ENCODE measurements around the gene CSGALNACT2.
"Not testable (repeated sequence)": the region's sequence is repeated elsewhere in the genome, so short reads cannot be mapped to it uniquely, and the experiment has no call there.

The CSGALNACT2 gene

DNA sequence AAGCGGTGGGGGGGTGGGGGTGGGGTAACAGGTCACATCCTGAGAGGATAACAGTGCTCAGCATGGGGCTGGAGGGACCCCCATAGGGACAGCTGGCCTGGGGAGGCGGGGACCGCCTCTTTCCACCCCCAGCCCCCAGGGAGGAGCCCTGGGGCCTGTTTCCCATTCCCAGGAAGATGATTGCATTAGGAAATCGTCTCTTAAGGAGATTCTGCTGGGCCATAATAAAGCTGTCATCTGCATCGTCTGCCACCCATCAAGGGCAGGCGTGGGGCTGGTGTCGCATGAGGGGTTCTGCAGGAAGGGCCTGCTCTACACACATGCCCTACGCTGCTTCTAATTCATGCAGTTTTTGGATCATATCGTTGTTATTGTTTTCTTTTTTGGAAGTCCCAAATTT is 44.2 kb upstream of the CSGALNACT2 start:
- TF ChIP-seq, protein P1, sequence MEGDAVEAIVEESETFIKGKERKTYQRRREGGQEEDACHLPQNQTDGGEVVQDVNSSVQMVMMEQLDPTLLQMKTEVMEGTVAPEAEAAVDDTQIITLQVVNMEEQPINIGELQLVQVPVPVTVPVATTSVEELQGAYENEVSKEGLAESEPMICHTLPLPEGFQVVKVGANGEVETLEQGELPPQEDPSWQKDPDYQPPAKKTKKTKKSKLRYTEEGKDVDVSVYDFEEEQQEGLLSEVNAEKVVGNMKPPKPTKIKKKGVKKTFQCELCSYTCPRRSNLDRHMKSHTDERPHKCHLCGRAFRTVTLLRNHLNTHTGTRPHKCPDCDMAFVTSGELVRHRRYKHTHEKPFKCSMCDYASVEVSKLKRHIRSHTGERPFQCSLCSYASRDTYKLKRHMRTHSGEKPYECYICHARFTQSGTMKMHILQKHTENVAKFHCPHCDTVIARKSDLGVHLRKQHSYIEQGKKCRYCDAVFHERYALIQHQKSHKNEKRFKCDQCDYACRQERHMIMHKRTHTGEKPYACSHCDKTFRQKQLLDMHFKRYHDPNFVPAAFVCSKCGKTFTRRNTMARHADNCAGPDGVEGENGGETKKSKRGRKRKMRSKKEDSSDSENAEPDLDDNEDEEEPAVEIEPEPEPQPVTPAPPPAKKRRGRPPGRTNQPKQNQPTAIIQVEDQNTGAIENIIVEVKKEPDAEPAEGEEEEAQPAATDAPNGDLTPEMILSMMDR (IDR thresholded peaks at IDR 0.05; ENCODE audit: insufficient read depth, low read depth, low read length, missing control alignments) = no peak
- no peak overlapping the region for H3K4me3 ChIP-seq (ENCODE audit: low read length)
- no peak for DNase-seq (ENCODE audit: low read depth)

DNA sequence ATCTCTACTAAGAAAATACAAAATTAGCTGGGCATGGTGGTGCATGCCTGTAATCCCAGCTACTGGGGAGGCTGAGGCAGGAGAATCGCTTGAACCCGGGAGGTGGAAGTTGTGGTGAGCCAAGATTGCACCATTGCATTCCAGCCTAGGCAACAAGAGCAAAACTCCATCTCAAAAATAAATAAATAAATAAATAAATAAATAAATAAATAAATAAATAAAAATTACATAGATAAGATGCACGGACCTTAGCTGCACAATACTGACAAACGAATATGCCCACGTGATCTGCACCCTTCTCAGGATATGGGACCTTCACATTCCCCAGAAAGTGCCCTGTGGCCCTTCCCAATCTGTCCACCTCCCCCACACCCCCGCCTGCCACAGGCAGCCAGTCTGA is 38.9 kb upstream of the CSGALNACT2 start:
- H3K4me3 ChIP-seq (ENCODE audit: low read length); DNase-seq (ENCODE audit: low read depth): not testable (repeated sequence)

DNA sequence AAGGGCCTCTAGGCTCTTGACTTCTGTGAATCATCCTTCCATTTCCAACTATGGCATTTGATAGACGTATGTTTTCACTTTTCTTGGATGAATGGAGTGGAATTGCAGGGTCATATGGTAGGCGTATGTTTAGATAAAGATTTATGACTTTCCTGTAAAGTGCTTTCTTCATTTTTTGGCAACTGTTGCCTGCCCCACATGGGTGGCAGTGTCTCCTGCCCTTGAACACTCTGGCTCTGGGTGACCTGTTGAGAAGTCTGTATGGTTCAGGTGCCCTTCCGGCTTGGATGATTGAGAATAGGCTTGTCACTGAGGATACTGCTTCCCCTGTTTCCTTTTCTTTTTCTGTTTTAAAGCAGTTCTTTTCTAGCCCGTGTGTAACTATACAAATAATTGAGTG is 38.3 kb upstream of the CSGALNACT2 start:
- no peak overlapping the region for H3K4me3 ChIP-seq (ENCODE audit: low read length)
- no peak for DNase-seq (ENCODE audit: low read depth)
- TF ChIP-seq, protein P1 (IDR thresholded peaks at IDR 0.05; ENCODE audit: insufficient read depth, low read depth, low read length, missing control alignments) = no peak

DNA sequence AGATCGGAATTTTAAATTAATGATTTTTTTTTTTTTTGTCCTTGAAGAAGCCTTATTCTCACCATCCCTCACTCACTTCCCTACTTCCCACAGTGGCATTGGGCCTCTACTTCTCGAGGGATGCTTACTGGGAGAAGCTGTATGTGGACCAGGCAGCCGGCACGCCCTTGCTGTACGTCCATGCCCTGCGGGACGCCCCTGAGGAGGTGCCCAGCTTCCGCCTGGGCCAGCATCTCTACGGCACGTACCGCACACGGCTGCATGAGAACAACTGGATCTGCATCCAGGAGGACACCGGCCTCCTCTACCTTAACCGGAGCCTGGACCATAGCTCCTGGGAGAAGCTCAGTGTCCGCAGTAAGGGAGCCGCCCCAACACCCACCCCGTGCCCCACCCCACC is 37.9 kb upstream of the CSGALNACT2 start:
- no peak for DNase-seq (ENCODE audit: low read depth)

DNA sequence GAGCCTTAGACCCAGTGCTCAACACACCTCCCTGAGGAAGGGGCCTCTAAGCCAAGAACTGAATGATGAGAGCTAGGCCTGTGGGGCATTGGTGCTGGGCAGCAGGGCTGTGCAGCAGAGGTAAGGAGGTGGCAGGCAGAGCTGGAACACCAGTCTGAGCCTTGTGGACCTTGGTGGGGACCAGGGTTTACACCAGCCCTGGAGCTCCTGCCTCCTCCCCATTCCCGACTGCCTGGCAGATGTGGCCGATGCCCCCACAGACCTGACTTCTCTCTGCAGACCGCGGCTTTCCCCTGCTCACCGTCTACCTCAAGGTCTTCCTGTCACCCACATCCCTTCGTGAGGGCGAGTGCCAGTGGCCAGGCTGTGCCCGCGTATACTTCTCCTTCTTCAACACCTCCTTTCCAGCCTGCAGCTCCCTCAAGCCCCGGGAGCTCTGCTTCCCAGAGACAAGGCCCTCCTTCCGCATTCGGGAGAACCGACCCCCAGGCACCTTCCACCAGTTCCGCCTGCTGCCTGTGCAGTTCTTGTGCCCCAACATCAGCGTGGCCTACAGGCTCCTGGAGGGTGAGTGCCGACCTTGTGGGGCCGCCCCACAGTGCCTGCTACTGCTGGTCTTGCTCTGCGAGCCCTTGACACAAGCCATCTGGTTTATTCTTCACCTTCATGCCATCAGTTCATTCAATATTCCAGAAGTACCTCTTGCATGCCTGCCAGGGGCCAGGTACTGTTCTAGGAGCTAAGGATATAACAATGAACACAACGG is 36.0 kb upstream of the CSGALNACT2 start:
- TF ChIP-seq, protein P1 (IDR thresholded peaks at IDR 0.05; ENCODE audit: insufficient read depth, low read depth, low read length, missing control alignments) = no peak
- DNase-seq (ENCODE audit: low read depth) = no peak
- H3K4me3 ChIP-seq (ENCODE audit: low read length) = no peak overlapping the region

More for the DNA sequence above, 37.9 kb upstream of the CSGALNACT2 start:
- H3K4me3 ChIP-seq (ENCODE audit: low read length) = no peak overlapping the region
- TF ChIP-seq, protein P1 (IDR thresholded peaks at IDR 0.05; ENCODE audit: insufficient read depth, low read depth, low read length, missing control alignments) = no peak

DNA sequence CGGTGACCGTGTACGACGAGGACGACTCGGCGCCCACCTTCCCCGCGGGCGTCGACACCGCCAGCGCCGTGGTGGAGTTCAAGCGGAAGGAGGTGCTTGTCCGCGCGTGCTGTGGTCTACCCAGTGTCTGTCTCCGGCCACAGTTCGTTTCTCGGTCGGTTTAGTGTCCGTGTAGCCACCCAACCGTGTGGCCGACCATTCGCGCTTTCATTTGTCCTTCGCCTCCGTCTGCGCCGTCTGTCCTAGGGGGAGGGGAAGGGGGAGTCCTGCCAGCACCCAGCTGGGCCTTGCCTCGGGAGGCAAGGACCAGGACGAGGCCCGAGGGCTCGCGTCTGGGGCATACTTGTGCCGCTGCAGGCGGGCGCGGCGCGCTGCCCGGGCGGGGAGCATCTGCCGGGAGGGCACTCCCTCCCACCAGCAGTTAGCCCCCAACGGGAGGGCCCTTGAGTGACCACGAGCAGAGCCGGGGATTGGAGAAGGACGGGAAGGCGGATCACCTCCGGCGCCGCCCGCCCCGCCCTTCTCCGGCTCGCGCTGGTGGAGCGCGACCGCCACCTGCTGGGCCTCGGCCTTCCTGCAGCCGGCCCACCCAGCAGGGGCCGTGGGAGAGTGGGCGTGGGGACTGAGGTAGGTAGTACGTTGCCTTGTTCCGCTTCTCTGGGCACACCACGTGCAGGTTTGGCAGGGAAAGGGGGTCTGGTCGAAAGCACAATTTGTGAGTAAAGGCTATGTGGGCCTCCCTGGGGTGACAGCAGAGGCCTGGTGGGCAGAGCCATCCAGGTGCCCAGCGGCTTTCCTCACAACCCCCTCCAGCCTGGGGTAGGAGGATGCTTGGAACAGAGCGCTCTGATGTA is 32.9 kb upstream of the CSGALNACT2 start:
- peak overlapping the region; percentile 49 for H3K4me3 ChIP-seq (ENCODE audit: low read length)
- TF ChIP-seq, protein P1 (IDR thresholded peaks at IDR 0.05; ENCODE audit: insufficient read depth, low read depth, low read length, missing control alignments) = peak; percentile 73
- DNase-seq (ENCODE audit: low read depth) = peak; percentile 68

DNA sequence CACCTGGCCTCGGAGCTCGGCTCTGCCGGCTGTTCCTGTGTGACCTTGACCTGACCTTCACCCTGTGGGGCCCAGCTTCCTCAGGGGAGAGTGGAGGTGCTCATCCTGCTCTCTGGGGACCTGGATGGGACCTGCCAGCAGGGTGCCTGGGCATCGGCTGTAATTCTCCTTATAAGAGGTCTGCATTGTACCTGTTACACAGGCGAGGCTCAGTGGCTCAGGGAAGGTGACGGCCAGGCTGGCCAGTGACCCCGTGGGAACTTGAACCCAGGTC is 32.4 kb upstream of the CSGALNACT2 start:
- no peak for DNase-seq (ENCODE audit: low read depth)
- no peak overlapping the region for H3K4me3 ChIP-seq (ENCODE audit: low read length)
- TF ChIP-seq, protein P1 (IDR thresholded peaks at IDR 0.05; ENCODE audit: insufficient read depth, low read depth, low read length, missing control alignments) = no peak
